ENCODE results near the gene DPYSL5. TPM values are rescaled to one million over a fixed set of nuclear protein-coding genes. Genes with fewer than 3 reads are reported as not detected.

DPYSL5 gene
- total and polyA plus RNA-seq, 2 of the 8 experiments (the other 6 are each of a cell fraction or from before 2014, with no cell fraction given), result 11.9 to 16.4 TPM

DNA sequence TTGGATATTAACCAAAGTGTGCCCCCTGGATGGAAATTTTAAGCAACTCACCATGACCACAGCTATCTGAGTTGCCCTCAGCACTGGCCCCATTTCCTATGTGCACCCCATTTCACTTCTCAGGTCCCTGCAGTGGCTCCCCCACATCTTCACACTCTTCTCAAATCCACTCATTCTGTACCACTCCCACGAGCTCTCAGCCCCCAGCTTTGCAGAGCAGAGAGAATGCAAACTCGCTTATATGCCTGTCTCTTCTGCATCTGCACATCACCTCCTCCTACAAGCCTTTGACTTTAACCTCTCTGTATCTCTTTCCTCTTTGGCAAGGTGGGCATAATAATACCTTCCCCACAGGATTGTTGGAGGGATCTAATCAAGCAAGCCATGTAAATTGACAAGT is 46.2 kb downstream of the DPYSL5 start (continued):
- TF ChIP-seq E2F6 (IDR thresholded peaks at IDR 0.05) (no peak), TBP (IDR thresholded peaks at IDR 0.05; ENCODE audit: low read depth, low read length) (no peak), MAFK (IDR thresholded peaks at IDR 0.05; ENCODE audit: low read depth, low read length) (no peak), JUN (IDR thresholded peaks at IDR 0.05; ENCODE audit: low read depth, low read length) (no peak), ASH2L (IDR thresholded peaks at IDR 0.05; ENCODE audit: low read length) (no peak), BACH1 (IDR thresholded peaks at IDR 0.05; ENCODE audit: low read length) (no peak), CBX8 (IDR thresholded peaks at IDR 0.05; ENCODE audit: borderline replicate concordance, low read depth, low read length) (no peak)
